WTC11 (cell line): ENCODE measurements around the gene ABCC4. TPM values are rescaled to one million over a fixed set of nuclear protein-coding genes. Genes with fewer than 3 reads are reported as not detected.

Experiments used
- ATAC-seq: fragments of 200-7000 bp; cut with Tn5 transposase; 2 replicates; pipeline ENCODE4 v1.10.0; 2021; ENCODE audit warnings: mild to moderate bottlenecking, moderate library complexity
- CTCF ChIA-PET: fragments of 300-600 bp; sonication (Branson Sonifier 250); formaldehyde crosslinking; loops from one replicate; lab custom pipeline; 2021; ENCODE audit warnings: antibody characterized with exemption; lab: Charles Lee
- POLR2A ChIA-PET: fragments of 350-600 bp; sonication (Branson Sonifier 250); formaldehyde crosslinking; loops from one replicate; lab custom pipeline; 2021; ENCODE audit warnings: antibody characterized with exemption; lab: Charles Lee
- DNase-seq: peaks from one replicate; pipeline ENCODE4 v3.0.0; 2021; ENCODE audit warnings: low spot score
- H3K27ac Mint-ChIP-seq: 2 replicates; pipeline ENCODE4 v1.8.0; 2021; ENCODE audit warnings: mixed read lengths
- H3K27me3 Mint-ChIP-seq: 2 replicates; pipeline ENCODE4 v1.8.0; 2021; ENCODE audit warnings: low read depth, mild to moderate bottlenecking, moderate library complexity, mixed read lengths
- H3K36me3 Mint-ChIP-seq: 2 replicates; pipeline ENCODE4 v1.8.0; 2021; ENCODE audit warnings: mixed read lengths
- H3K4me1 Mint-ChIP-seq: 2 replicates; pipeline ENCODE4 v1.8.0; 2022; ENCODE audit warnings: mixed read lengths
- H3K4me3 Mint-ChIP-seq: 2 replicates; pipeline ENCODE4 v1.8.0; 2021; ENCODE audit warnings: mild to moderate bottlenecking, moderate library complexity, mixed read lengths
- H3K9me3 Mint-ChIP-seq: 2 replicates; pipeline ENCODE4 v1.8.0; 2021; ENCODE audit warnings: mixed read lengths
- AFF4 ChIP-seq: sonication (generic); formaldehyde crosslinking; IDR thresholded peaks from 2 replicates; pipeline ENCODE4 v1.8.1; 2023; ENCODE audit warnings: mild to moderate bottlenecking, missing genetic modification reagents, borderline replicate concordance
- CTCF ChIP-seq: fragments of 200-600 bp; IDR thresholded peaks from 2 replicates; pipeline ENCODE4 v1.8.0; 2022; ENCODE audit warnings: antibody characterized with exemption
- ETV6 ChIP-seq: sonication (generic); formaldehyde crosslinking; IDR thresholded peaks from 2 replicates; pipeline ENCODE4 v1.8.1; 2022; ENCODE audit warnings: mild to moderate bottlenecking, missing genetic modification reagents
- FOXP1 ChIP-seq: sonication (generic); formaldehyde crosslinking; IDR thresholded peaks from 2 replicates; pipeline ENCODE4 v1.8.0; 2022; ENCODE audit warnings: missing genetic modification reagents, mild to moderate bottlenecking, moderate library complexity, borderline replicate concordance
- GTF2I ChIP-seq: fragments of 250-450 bp; sonication (Bioruptor Pico); conservative IDR thresholded peaks from 2 replicates; pipeline ENCODE4 v1.4.0; 2021; ENCODE audit warnings: mild to moderate bottlenecking
- HMGXB4 ChIP-seq: sonication (generic); formaldehyde crosslinking; IDR thresholded peaks from 2 replicates; pipeline ENCODE4 v1.8.1; 2023; ENCODE audit warnings: mild to moderate bottlenecking, moderate library complexity, missing genetic modification reagents
- IRF2 ChIP-seq: sonication (generic); formaldehyde crosslinking; IDR thresholded peaks from 2 replicates; pipeline ENCODE4 v1.8.0; 2022; ENCODE audit warnings: low read depth, missing genetic modification reagents, borderline replicate concordance
- MXD4 ChIP-seq: fragments of 250-450 bp; sonication (Bioruptor Pico); IDR thresholded peaks from 2 replicates; pipeline ENCODE4 v1.8.0; 2021; ENCODE audit warnings: mild to moderate bottlenecking, moderate library complexity, borderline replicate concordance
- NFE2L1 ChIP-seq: sonication (generic); formaldehyde crosslinking; IDR thresholded peaks from 2 replicates; pipeline ENCODE4 v1.8.1; 2023; ENCODE audit warnings: missing genetic modification reagents
- SOX15 ChIP-seq: fragments of 250-450 bp; sonication (Bioruptor Pico); IDR thresholded peaks from 2 replicates; pipeline ENCODE4 v1.9.0; 2021; ENCODE audit warnings: mild to moderate bottlenecking
- TEAD1 ChIP-seq: sonication (generic); formaldehyde crosslinking; IDR thresholded peaks from 2 replicates; pipeline ENCODE4 v1.8.0; 2022; ENCODE audit warnings: mild to moderate bottlenecking, missing genetic modification reagents
- ZBTB43 ChIP-seq: sonication (generic); formaldehyde crosslinking; IDR thresholded peaks from 2 replicates; pipeline ENCODE4 v1.8.1; 2023; ENCODE audit warnings: mild to moderate bottlenecking, missing genetic modification reagents
- ZMAT4 ChIP-seq: fragments of 250-450 bp; sonication (Bioruptor Pico); IDR thresholded peaks from 2 replicates; pipeline ENCODE4 v1.9.0; 2021; ENCODE audit warnings: mild to moderate bottlenecking
- ZNF121 ChIP-seq: sonication (generic); formaldehyde crosslinking; IDR thresholded peaks from 2 replicates; pipeline ENCODE4 v1.8.0; 2023; ENCODE audit warnings: missing genetic modification reagents
- ZNF138 ChIP-seq: sonication (generic); formaldehyde crosslinking; conservative IDR thresholded peaks from 2 replicates; pipeline ENCODE4 v1.8.1; 2022; ENCODE audit warnings: mild to moderate bottlenecking, moderate library complexity, missing genetic modification reagents
- ZNF423 ChIP-seq: fragments of 250-450 bp; sonication (Bioruptor Pico); IDR thresholded peaks from 2 replicates; pipeline ENCODE4 v2.1.2; 2022; ENCODE audit warnings: mild to moderate bottlenecking, moderate library complexity
- total RNA-seq: library from RNA; stranded (reverse); gene quantifications from 3 replicates; pipeline ENCODE4 v1.2.3, GENCODE V29; 2021

ABCC4 gene
- total RNA-seq, 1 experiment from 2014 or later = 7.2 TPM

GRCh38 chr13:95100525-95101433 is 200.5 kb downstream of the ABCC4 start:
- no peak overlapping the region for H3K27ac Mint-ChIP-seq
- TF ChIP-seq CTCF = no peak
- no peak for TF ChIP-seq NFE2L1
- no peak for TF ChIP-seq HMGXB4 (CRISPR knock-in tag)
- TF ChIP-seq AFF4 = no peak
- no peak for TF ChIP-seq IRF2 (CRISPR knock-in tag)
- no peak for TF ChIP-seq TEAD1 (CRISPR knock-in tag)
- TF ChIP-seq FOXP1 (CRISPR knock-in tag) = no peak
- no peak for TF ChIP-seq SOX15 (CRISPR knock-in tag)
- no peak for TF ChIP-seq ZNF423
- TF ChIP-seq ZMAT4 (CRISPR knock-in tag) = no peak
- TF ChIP-seq ZNF138 (CRISPR knock-in tag) = no peak
- no peak for TF ChIP-seq ZNF121 (CRISPR knock-in tag)
- no peak for TF ChIP-seq MXD4 (CRISPR knock-in tag)
- TF ChIP-seq GTF2I = no peak
- TF ChIP-seq ZBTB43 = no peak
- TF ChIP-seq, all 79 proteins: peak for 0
- Mint-ChIP-seq H3K27me3 (no peaks in the 10 kb centered on the region), H3K4me3 (no peak overlapping the region), H3K4me1 (no peaks in the 10 kb centered on the region; the same call in 1 of the 2 replicates), H3K36me3 (peaks cover 17% of the 10 kb centered on the region), H3K9me3 (peaks cover 28% of the 10 kb centered on the region)
- ATAC-seq (no peak), DNase-seq (no peak)
- ChIA-PET POLR2A (interaction anchor here (0.6 kb wide), 1 partner anchor 20 kb away, joined by 3 read pairs; no protein-coding TSS in a partner anchor), CTCF (no interaction called here)

- peaks cover 31% of the 10 kb centered on the region for H3K9me3 Mint-ChIP-seq
- H3K36me3 Mint-ChIP-seq = peaks cover 19% of the 10 kb centered on the region
- no peak for ATAC-seq
- no peak overlapping the region for H3K4me3 Mint-ChIP-seq
- no peak for DNase-seq
- H3K27me3 Mint-ChIP-seq = no peaks in the 10 kb centered on the region
- TF ChIP-seq NFE2L1 (no peak), ETV6 (no peak)
- TF ChIP-seq, all 79 proteins: peak for 0
- Mint-ChIP-seq H3K4me1 (no peaks in the 10 kb centered on the region; the same call in 1 of the 2 replicates), H3K27ac (no peak overlapping the region)
- CTCF ChIA-PET = no interaction called here
- POLR2A ChIA-PET = no interaction called here
These were observed 201.7 kb downstream of the ABCC4 start for GRCh38 chr13:95099541-95099940.
